NCI-H82 treated with DMSO at 0.1 percent for 48 hours (cell line): ENCODE measurements around the gene MAP7D1.
"Not testable (repeated sequence)": the region's sequence is repeated elsewhere in the genome, so short reads cannot be mapped to it uniquely, and the experiment has no call there.

Source experiments
- DNase-seq: peaks from one replicate; lab custom pipeline; 2025; ENCODE audit not compliant: unreplicated experiment; lab: John Stamatoyannopoulos, UW

Gene MAP7D1

DNA sequence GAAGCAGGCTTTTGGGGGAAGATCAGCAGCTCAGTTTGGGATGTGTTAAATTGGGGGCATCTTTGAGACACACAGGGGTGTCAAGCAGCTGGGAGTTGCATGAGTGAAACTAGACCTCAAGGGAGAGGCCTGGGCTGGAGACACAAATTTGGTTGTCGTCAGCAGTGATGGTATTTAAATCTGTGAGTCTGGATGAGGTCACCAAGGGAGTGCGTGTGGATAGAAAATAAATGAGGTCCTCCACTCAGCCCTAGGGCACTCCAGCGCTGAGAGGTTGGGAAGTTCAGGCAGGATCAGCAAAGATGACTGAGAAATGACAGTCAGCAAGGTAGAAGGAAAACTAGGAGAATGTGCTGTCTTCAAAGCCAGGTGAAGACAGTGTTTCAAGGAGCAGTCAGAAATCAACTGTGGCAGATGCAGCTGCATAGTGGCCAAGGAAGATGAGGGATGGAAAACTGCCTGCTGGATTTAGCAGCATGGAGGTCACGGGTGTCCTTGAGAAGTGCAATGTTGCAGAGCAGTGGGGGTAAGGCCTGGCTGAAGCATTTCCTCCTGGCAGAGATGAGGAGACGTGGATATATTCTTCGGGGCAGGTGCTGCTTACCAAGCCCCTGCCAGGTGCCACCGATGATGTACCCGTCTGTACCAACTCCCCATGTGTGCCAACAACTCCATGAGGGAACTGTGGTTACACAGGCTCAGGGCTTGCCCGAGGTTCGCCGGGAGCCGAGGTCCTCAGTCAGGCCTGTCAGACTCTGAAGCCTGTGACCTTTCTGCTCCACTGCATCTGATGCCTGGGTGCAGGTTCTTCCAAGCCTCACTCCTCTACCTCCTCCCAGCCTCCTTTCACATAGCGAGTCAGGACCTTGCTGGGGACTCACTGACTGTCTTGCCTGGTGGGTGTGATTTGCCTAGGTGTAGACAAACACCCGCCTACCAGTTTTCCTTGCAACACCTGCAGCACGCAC is 11.3 kb downstream of the MAP7D1 start:
- DNase-seq, result no peak

DNA sequence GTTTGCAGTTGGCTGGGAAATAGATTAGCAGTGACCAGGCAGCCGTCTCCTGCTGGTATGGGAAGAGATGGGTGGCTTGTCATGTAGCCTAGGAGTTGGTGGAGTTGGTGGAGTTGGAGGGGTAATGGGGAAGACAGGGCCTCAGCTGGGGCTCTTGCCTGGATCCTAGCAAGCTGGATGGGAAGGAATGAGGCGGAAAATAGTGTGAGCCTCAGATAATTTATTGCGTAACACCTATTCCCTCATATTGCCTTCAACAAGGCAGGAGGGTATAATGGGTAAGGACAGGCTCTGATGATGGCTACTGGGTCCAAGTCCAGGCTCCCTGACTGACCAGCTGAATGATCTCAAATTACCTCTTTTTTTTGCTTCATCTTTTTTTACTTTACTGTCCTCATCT is 12.6 kb downstream of the MAP7D1 start:
- DNase-seq, result no peak

DNA sequence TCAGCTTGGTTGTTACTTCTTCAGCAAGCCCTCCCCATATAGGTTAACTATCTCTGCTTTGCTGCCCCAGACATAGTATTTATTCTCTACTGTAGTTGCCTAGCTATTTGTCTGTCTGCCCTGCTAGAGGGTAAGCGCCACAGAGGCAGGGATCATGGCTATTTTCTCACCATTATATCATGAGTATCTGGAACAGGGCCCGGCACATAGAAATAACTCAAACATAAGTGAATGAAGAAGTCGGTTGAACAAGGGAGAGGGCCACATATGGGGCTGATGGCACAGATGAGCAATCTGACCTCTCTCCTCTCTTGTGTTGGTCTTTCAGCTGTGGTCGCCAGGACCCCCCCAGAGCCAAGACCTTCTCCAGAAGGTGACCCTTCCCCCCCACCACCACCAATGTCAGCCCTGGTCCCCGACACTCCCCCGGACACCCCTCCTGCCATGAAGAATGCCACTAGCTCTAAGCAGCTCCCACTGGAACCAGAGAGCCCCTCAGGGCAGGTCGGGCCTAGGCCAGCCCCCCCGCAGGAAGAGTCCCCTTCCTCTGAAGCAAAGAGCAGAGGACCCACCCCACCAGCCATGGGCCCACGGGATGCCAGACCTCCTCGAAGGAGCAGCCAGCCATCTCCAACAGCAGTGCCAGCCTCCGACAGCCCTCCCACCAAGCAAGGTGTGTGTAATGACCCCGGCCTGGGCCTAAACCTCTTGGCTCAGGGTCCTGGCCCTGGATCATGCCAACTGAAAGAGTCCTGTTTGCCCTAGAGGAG is 14.9 kb downstream of the MAP7D1 start:
- DNase-seq, result no peak

DNA sequence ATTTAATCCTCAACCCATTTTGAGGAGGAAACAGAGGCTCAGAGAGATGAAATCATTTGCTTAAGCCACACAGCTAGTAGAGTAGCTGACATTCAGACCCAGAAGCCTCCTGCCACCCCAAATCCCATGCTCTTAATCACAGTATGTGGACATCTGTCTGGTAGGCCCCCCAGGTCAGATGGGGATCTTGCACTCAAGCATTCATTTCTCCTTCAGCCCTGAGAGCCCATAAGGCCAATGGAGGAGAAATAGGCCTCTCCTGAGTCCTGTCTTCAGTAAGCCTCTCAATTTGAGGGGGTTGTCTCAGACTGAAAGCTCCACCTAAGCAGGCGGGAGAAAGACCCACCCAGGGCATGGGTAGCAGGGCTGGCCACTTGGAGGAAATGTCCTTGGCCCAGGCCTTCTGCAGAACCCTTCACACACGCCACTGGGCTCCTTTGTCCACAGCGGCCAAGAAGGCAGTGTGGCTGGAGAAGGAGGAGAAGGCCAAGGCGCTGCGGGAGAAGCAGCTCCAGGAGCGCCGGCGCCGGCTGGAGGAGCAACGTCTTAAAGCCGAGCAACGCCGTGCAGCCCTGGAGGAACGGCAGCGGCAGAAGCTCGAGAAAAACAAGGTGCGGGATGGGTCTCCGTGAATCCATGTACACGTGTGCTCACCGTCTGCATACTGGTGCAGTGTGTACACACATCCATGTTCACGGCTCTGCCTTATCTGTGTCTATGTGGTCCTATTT is 16.2 kb downstream of the MAP7D1 start:
- DNase-seq, result no peak

DNA sequence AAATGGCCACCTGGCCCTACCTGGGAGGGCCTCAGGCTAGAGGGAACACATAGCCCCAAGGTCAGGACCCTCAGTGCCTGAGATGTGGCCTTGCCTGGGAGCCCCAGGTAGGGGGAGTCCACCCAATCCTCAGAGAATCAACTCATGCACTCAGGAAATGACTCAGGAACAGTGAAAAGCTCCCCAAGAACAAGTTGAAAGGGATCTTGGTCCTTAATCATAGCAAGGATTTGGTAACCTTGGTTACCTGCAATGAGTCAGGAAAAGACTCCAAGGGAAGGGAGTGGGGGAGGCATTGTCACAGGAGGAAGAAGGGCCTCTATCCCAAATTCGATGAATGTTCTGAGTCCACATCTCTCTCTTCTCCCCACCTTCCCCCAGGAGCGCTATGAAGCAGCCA is 17.0 kb downstream of the MAP7D1 start:
- no peak for DNase-seq

DNA sequence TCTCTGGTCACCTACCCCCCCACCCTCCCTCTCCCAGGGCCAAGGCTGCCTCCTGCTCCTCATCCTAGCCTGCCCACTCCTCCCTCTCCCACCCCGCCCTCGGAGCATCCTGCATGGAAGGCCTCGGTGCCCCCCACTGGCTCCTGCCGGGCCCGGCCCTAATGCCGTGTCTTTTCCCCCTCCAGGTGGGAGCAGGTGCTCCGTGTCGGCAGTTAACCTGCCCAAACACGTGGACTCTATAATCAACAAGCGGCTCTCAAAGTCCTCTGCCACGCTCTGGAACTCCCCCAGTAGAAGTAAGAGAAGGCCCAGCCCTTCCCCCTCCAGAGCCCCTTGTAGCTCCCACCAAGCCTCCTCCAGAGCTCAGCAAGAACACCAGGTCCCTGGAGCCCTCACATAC is 18.8 kb downstream of the MAP7D1 start:
- no peak for DNase-seq

DNA sequence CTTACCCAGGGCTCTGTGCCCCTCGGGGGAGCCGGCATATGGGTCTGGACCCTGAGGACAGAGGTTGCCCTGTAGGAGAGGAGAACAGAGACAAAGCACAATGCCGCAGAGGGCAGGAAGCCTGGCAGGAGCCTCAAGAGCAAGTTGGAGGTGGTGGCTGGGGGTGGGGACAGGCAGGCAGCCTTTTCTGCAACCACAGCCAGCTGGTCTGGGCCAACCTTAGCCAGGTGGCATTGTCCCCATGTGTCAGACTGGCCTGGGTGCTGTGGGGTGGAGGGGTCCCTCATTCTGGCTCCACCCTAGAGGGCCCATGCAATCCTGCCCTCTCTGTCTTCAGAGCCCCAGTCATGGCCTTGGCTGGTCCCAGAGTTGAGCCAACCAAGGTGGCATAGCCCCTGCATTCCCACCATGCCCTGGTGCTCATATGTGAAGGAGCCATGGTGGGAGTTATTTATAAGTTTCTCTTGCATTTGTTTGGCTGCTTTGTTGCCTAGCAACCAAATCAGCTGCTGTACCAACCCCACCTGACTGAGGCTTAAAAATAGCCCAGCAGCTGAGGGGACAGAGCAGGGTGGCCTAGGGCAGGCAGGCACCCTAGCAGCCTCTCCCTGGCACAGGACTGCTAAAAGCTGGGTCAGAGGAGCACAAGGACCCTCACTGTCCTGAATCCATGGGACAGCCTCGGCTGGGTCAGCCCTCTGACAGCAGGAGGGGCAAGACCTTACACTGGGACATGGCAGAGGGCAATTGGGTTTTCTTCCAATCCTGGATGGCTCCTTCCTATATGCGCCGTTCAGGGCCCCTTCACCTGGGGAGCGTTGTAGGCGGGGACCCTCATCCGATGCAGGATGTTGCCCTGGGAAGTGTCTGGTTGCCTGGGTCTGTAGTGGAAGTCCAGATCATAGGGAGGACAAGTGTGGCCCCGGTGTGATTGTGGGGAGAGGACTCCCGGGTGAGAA is 19.5 kb downstream of the MAP7D1 start:
- no peak for DNase-seq

DNA sequence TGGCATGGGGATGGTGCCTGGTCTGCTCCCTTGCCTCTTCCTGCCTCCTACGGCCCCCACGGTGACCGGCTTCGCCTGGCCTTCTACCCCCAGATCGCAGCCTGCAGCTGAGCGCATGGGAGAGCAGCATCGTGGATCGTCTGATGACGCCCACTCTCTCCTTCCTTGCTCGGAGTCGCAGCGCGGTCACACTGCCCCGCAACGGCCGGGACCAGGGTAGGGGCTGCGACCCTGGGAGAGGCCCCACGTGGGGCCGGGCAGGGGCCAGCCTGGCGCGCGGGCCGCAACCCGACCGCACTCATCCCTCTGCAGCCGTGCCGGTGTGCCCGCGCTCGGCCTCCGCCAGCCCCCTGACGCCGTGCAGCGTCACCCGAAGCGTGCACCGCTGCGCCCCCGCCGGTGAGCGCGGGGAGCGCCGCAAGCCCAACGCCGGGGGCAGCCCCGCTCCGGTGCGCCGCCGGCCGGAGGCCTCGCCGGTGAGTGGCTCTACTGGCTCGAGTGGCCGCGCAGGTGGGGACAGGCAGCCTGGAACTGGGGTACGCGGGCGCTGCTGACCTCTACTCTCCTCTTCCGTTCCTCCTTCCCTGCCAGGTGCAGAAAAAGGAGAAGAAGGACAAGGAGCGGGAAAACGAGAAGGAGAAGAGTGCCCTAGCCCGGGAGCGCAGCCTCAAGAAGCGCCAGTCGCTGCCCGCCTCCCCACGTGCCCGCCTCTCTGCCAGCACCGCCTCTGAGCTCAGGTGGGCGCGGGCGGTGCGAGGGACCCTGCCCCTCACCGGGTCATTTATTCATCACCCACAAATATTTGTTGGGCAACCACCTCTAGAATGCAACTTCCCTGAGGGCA is 20.4 kb downstream of the MAP7D1 start:
- no peak for DNase-seq

DNA sequence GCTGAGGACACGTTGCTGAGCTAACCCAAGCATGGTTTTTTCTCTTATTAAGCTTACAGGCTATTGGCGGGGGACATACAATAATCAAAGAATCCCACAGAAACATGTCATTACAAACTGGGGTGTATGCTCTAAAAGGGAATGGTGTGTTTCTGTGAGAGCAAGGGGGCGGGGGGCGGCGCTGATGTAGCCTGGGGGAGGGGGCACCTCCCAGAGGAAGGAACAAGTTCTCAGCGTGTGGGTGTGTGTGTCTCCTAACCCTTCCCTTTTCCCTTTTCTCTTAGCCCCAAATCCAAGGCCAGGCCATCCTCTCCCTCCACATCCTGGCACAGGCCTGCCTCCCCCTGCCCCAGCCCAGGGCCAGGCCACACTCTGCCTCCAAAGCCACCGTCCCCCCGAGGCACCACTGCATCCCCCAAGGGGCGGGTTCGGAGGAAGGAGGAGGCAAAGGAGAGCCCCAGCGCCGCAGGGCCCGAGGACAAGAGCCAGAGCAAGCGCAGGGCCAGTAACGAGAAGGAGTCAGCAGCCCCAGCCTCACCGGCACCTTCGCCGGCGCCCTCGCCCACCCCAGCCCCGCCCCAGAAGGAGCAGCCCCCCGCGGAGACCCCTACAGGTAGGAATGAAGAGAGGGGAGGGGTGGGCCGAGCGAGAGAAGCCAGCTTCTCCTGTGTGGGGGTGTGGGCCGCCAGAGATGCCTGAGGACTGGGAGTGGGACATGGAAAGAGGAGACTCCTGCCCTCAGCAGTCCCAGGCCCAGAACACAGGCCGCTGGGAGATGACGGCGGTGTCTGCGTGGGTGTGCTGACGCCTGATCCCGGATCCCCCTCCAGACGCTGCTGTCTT is 21.9 kb downstream of the MAP7D1 start:
- no peak for DNase-seq

DNA sequence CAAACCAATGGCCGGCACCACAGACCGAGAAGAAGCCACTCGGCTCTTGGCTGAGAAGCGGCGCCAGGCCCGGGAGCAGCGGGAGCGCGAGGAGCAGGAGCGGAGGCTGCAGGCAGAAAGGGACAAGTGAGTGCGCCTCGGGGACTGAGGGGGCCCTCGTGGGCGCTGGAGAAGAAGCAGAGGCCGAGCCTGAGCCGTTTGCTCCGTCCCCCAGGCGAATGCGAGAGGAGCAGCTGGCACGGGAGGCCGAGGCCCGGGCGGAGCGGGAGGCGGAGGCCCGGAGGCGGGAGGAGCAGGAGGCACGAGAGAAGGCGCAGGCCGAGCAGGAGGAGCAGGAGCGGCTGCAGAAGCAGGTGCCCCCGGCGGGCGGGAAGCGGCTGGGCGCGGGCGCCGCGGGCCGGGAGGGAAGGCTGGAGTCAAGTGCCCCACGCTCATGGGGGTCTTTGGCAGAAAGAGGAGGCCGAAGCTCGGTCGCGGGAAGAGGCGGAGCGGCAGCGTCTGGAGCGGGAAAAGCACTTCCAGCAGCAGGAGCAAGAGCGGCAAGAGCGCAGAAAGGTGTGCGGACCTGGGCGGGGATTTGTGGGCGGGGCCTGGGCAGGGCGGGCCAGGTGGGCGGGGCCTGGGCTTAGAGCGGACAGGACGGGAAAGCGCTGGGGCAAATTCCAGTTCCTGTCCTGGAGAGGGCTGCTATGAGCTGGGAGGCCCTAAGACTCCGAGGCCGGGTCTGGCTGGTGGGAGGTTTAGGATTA is 22.7 kb downstream of the MAP7D1 start:
- DNase-seq, result no peak

DNA sequence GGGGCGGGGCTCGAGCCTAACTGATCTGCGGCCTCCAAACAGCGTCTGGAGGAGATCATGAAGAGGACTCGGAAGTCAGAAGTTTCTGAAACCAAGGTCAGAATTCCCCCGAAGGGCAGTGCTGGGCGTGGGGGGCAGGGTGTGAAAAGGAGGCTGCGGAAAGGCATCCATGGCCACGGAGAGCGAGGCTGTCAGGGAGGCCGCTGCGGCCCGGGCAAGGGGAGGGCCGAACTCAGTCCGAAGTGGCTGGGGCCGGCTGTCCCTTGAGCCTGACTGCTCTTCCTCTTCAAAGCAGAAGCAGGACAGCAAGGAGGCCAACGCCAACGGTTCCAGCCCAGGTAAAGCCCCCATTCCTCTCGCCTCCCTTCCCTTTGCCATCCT is 23.2 kb downstream of the MAP7D1 start:
- DNase-seq, result no peak

DNA sequence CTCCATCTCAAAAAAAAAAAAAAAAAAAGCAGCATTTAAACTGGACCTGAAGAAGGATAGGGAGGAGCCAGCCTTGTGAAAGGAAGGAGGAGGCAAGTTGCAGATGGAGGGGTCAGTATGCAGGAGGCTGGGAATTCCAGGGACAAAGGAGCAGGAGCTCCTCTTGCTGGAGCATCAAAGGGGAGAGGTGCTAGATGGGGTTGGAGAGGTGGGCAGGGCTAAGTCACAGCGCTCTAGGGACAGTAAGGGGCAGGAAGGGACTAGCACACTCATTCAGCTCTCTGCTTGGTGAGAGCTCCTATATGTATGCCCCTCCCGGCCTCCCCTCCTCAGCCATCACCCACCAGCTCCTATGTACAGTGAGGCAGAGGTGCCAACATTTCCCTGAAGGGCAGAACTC is 26.8 kb downstream of the MAP7D1 start:
- no peak for DNase-seq

DNA sequence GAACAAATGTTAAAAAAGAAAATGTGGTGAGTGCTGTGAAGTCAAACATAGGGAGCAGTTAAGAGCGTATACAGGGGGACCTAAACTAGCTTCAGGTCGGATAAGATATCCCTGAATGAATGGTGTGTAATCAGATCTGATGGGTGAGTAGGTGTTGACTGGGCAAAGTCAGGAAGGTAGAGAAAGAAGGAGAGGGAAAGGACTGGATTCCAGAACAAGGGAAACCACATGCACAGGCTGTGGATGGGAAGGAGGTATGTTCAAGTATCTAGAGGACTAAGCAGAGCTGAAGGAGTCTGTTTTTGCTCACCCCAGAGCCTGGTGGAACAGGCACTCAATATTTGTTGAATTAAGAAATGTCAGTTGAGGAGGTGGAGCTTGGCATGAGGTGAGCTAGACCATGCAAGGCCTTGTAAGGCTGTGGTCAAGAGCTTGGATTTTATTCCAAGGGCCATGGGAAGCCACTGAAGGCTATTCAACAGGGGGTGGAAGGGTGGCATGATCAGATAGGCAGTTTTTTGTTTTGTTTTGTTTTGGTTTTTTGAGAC is 27.4 kb downstream of the MAP7D1 start:
- DNase-seq, result no peak

DNA sequence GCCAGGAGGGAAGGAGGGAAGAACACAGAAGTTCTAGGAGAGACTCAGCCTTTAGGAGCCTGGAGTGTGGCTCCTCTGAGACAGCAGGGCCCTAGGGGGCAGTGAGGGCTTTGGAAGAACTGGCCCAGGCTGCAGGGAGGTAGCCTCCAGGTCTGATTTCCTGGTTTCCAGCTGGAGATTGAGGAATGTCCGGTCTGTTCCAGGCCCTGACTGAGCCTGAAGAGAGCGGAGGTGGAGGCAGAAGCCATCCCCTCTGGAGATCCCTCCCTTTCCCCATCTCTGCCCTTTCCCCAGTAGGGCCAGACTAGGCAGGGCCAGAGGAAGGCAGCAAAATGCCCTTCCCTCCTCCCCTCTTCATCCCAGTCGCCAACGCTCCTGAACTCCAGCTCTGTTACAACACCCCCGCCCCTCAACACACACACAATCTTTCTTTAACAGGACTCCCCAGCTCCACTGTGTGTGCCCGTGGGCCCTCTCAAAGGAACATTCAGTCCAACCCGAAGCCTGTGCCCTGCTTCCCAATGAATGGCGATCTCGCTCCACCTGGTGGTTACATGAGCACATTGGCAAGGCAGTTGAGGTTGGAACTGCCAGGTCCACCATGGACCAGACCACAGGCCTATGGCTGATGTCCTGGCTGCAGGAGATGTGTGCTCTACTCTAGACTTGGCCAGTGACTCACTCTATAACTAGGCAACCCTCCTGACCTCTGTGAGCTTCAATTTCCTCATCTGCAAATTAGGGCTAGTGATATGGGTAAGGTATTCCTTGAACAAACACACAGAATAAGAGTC is 32.0 kb downstream of the MAP7D1 start:
- peak; percentile 70 for DNase-seq

DNA sequence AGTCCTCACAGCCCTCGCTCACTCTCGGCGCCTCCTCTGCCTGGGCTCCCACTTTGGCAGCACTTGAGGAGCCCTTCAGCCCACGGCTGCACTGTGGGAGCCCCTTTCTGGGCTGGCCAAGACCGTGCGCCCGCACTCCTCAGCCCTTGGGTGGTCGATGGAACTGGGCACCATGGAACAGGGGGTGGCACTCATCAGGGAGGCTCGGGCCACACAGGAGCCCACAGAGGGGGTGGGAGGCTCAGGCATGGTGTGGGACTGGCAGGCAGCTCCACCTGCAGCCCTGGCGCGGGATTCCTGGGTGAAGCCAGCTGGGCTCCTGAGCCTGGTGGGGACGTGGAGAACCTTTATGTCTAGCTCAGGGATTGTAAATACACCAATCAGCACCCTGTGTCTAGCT is 40.8 kb downstream of the MAP7D1 start:
- DNase-seq, result not testable (repeated sequence)

DNA sequence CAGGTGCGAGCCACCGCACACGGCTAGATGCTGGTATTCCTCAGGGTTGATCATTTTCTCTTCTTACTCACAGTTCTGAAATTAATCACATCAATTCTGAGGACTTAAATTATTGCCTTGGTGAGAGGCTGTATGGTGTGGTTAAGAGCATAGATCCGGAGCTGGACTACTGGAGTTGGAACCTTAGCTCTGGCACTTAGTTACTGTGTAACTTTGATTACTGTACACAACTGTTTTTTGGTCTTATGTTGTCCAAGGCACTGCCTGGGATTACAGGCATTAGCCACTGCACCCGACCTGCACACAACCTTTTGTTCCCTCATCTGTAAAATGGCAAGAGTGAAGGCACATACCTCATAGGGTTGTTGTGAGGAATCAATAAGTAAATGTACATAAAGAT is 42.7 kb downstream of the MAP7D1 start:
- DNase-seq, result no peak
